Sigmoid colon (tissue), 7 donors: ENCODE measurements around the gene LDLRAD4. TPM values are rescaled to one million over a fixed set of nuclear protein-coding genes. Genes with fewer than 3 reads are reported as not detected.

Experiments
- DNase-seq: peaks from one replicate; pipeline ENCODE4 v3.0.0-alpha.2; 2019
- H3K27ac ChIP-seq, 4 donors: fragments of 200-600 bp; sonication (generic); one replicate each; pipeline ENCODE4 v1.5.1; 2016 to 2019; ENCODE audit warnings: mild to moderate bottlenecking in 1 of 4
- H3K27me3 ChIP-seq, 3 donors: fragments of 200-600 bp; sonication (generic); one replicate each; pipeline ENCODE4 v1.5.1; 2019; ENCODE audit warnings: mild to moderate bottlenecking in 1 of 3
- H3K36me3 ChIP-seq, 4 donors: fragments of 200-600 bp; sonication (generic); one replicate each; pipeline ENCODE4 v1.5.1; 2016 to 2019
- H3K4me1 ChIP-seq, 4 donors: fragments of 200-600 bp; sonication (generic); one replicate each; pipeline ENCODE4 v1.5.1; 2017 to 2019
- H3K4me3 ChIP-seq, 4 donors: fragments of 200-600 bp; sonication (generic); one replicate each; pipeline ENCODE4 v1.5.1; 2017 to 2019; ENCODE audit warnings: mild to moderate bottlenecking in 2 of 4, moderate library complexity in 1 of 4
- H3K9me3 ChIP-seq, 4 donors: fragments of 200-600 bp in 3 of 4; sonication (generic) in 3 of 4; one replicate each; pipeline versions ENCODE4 v1.5.1 to v1.6.1; 2013 to 2019
- EP300 ChIP-seq, 4 donors: sonication (generic); formaldehyde crosslinking; IDR thresholded peaks; one replicate each; pipeline ENCODE4 v1.6.1; 2017; ENCODE audit warnings: antibody characterized with exemption in 4 of 4
- POLR2A ChIP-seq, 2 donors: fragments of 450-650 bp; IDR thresholded peaks; one replicate each; pipeline ENCODE4 v1.6.1; 2016; ENCODE audit warnings: antibody characterized with exemption in 2 of 2, mild to moderate bottlenecking in 2 of 2, moderate library complexity in 2 of 2
- POLR2AphosphoS5 ChIP-seq, 4 donors: sonication (generic); formaldehyde crosslinking; IDR thresholded peaks; one replicate each; pipeline ENCODE4 v1.6.1; 2017; ENCODE audit warnings: antibody characterized with exemption in 4 of 4
- WGBS, 2 donors: extraction: QIAGEN DNeasy Blood & Tissue Kit; methylation state at CpG; one replicate each; pipeline ENCODE4 v1.1.7; 2013; 5-methylcytosine and 5-hydroxymethylcytosine counted together
- intact Hi-C: fragments of 100-400 bp; cut with DNase I; formaldehyde crosslinking; loops from one replicate; pipeline ENCODE4 v1.15.1; 2023
- polyA plus RNA-seq, 3 donors: library from polyadenylated mRNA; stranded (reverse); fragments of 200-250 nt; gene quantifications; one replicate each; pipeline ENCODE4 v1.2.3, GENCODE V29; 2013
- total RNA-seq, 4 donors: library from RNA; depleted of rRNA; stranded (reverse); fragments of >200 nt; gene quantifications; one replicate each; pipeline ENCODE4 v1.1.0, GENCODE V29; 2016
- TF ChIP-seq, protein P1 (sequence below), 4 experiments: fragments of 450-650 bp in 3 of 4; fragments of 200-600 bp in 1 of 4; IDR thresholded peaks; one replicate each; pipeline ENCODE4 v1.5.1; 2016 to 2019; ENCODE audit warnings: antibody characterized with exemption in 4 of 4, mild to moderate bottlenecking in 3 of 4, moderate library complexity in 2 of 4
- donor health status: healthy with polysubstance abuse.
- donor health status: Bipolar disorder and iron deficiency.
- donor health status: healthy.

Gene LDLRAD4
- total and polyA plus RNA-seq, 7 donors: 1.2 to 28.2 (median 17.2) TPM

DNA sequence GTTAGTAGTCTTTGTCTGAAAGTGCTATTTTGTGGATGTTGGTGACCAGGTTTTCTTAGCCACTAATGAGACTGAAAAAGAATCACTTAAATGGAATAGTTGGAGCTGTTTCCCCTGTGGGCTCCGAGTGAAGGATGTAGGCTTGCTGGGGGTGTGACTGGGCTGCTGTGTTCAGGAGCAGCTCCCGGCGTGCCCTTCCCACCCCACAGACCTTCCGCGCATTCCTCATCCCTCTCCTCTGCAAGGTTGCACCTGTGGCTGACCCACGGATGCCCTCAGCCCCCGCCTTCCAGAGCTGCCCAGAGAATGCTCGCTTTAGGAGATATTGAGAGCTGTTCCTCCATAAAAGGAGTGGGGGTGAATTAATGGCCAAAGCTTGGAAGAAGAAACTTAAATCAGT, 174.3 kb downstream of the LDLRAD4 start:
- no peak overlapping the region for H3K4me3 ChIP-seq
- TF ChIP-seq POLR2AphosphoS5 (IDR thresholded peaks at IDR 0.05): no peak
- TF ChIP-seq, protein P1, sequence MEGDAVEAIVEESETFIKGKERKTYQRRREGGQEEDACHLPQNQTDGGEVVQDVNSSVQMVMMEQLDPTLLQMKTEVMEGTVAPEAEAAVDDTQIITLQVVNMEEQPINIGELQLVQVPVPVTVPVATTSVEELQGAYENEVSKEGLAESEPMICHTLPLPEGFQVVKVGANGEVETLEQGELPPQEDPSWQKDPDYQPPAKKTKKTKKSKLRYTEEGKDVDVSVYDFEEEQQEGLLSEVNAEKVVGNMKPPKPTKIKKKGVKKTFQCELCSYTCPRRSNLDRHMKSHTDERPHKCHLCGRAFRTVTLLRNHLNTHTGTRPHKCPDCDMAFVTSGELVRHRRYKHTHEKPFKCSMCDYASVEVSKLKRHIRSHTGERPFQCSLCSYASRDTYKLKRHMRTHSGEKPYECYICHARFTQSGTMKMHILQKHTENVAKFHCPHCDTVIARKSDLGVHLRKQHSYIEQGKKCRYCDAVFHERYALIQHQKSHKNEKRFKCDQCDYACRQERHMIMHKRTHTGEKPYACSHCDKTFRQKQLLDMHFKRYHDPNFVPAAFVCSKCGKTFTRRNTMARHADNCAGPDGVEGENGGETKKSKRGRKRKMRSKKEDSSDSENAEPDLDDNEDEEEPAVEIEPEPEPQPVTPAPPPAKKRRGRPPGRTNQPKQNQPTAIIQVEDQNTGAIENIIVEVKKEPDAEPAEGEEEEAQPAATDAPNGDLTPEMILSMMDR (IDR thresholded peaks at IDR 0.05): no peak
- TF ChIP-seq EP300 (IDR thresholded peaks at IDR 0.05): no peak
- TF ChIP-seq POLR2A (IDR thresholded peaks at IDR 0.05): no peak
- 85 to 88% methylated on average over 8 of the region's 8 CpGs for WGBS, 2 donors
- peaks cover 0 to under 1% (median 0%) of the 10 kb centered on the region in 4 donors for H3K36me3 ChIP-seq
- peak; percentile 36 for DNase-seq
- H3K27me3 ChIP-seq: no peaks in the 10 kb centered on the region
- no peaks in the 10 kb centered on the region for H3K9me3 ChIP-seq
- H3K27ac ChIP-seq: no peak overlapping the region
- intact Hi-C loops: no loop called here
- peaks cover 0 to 24% (median 7%) of the 10 kb centered on the region in 4 donors for H3K4me1 ChIP-seq

GRCh38 chr18:13393338-13393737, 174.8 kb downstream of the LDLRAD4 start:
- TF ChIP-seq POLR2AphosphoS5 (IDR thresholded peaks at IDR 0.05) (no peak), EP300 (IDR thresholded peaks at IDR 0.05) (no peak), POLR2A (IDR thresholded peaks at IDR 0.05) (no peak)
- TF ChIP-seq, protein P1 (IDR thresholded peaks at IDR 0.05): no peak
- peak; percentile 43 for DNase-seq
- Histone ChIP-seq H3K4me3 (no peak overlapping the region), H3K9me3 (no peaks in the 10 kb centered on the region), H3K4me1 (peaks cover 0 to 20% (median 5%) of the 10 kb centered on the region in 4 donors), H3K27ac (no peak overlapping the region), H3K27me3 (no peaks in the 10 kb centered on the region), H3K36me3 (no peaks in the 10 kb centered on the region)
- 77% methylated on average over 11 of the region's 11 CpGs for WGBS, 2 donors
- intact Hi-C loops: no loop called here

DNA sequence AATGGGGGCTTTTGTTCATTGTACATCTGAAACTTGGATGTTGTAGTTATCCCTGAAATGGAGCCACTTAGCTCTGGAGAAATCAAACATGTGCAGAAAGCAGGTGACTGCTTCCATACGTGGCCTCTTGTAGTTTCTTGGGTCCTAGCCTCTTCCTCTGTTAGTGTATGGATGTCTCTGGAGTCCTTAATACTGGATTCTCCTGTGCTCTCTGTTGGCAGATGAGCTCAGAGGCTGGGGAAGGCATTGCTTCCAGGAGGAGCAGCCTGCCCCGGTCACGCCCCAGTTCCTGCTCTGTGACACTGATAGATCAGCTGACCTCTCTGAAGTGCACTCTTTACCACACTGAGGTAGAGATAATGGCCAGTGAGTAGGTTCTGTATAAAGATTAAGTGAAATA, 176.2 kb downstream of the LDLRAD4 start:
- intact Hi-C loops: no loop called here
- Histone ChIP-seq H3K4me3 (no peak overlapping the region), H3K4me1 (peaks cover 0 to 12% (median 3%) of the 10 kb centered on the region in 4 donors), H3K9me3 (no peaks in the 10 kb centered on the region), H3K36me3 (no peaks in the 10 kb centered on the region), H3K27ac (no peak overlapping the region), H3K27me3 (no peaks in the 10 kb centered on the region)
- WGBS, 2 donors: 70 to 72% methylated on average over 3 of the region's 3 CpGs
- DNase-seq: no peak
- TF ChIP-seq, protein P1 (IDR thresholded peaks at IDR 0.05): no peak
- TF ChIP-seq POLR2A (IDR thresholded peaks at IDR 0.05) (no peak), EP300 (IDR thresholded peaks at IDR 0.05) (no peak), POLR2AphosphoS5 (IDR thresholded peaks at IDR 0.05) (no peak)

DNA sequence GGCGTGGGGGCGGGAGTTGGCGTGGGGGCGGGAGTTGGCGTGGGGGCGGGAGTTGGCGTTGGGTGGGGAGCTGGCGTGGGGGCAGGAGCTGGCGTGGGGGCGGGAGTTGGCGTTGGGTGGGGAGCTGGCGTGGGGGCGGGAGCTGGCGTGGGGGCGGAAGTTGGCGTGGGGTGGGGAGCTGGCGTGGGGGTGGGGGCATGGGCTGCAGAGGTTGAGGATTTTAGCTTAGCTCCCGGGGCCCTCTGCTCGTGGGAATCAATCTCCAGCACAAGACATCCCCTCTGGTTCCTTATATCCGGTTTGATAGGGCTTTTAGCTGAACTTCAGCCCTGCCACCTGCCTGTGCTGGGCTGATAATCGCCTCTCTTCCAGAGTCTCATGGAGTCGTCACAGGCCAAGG, 177.0 kb downstream of the LDLRAD4 start:
- DNase-seq: no peak
- TF ChIP-seq POLR2AphosphoS5 (IDR thresholded peaks at IDR 0.05) (no peak), POLR2A (IDR thresholded peaks at IDR 0.05) (no peak), EP300 (IDR thresholded peaks at IDR 0.05) (no peak)
- TF ChIP-seq, protein P1 (IDR thresholded peaks at IDR 0.05): no peak
- H3K4me1 ChIP-seq: peaks cover 0 to 12% (median 0%) of the 10 kb centered on the region in 4 donors
- no peak overlapping the region for H3K4me3 ChIP-seq
- no peak overlapping the region for H3K27ac ChIP-seq
- no peaks in the 10 kb centered on the region for H3K27me3 ChIP-seq
- intact Hi-C loops: no loop called here
- no peaks in the 10 kb centered on the region for H3K36me3 ChIP-seq
- 94 to 96% methylated on average over 22 of the region's 22 CpGs for WGBS, 2 donors
- H3K9me3 ChIP-seq: no peaks in the 10 kb centered on the region
